ELR (cell line): ENCODE data around the gene ATXN7.

Experiments used
- DNase-seq: peaks from one replicate; pipeline ENCODE4 v3.0.0-alpha.2; 2015; ENCODE audit warnings: low read depth

Gene ATXN7

DNA sequence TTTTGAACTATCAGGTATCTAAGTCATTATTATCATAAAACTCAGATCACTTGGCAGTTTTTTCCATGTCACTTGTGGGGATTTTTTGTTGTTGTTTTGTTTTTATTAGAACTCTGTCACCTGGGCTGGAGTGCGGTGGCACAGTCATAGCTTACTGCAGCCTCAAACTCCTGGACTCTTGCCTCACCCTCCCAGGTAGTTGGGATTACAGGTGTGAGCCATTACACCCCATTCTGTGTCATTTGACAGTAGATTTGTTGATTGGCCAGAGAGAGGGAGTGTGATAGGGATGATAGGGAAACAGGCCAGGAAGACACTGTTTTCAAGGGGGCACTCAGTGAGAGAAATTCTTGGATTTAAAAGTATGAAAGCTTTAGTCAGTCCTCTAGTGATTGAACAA, 103.2 kb downstream of the ATXN7 start:
- DNase-seq: no peak

DNA sequence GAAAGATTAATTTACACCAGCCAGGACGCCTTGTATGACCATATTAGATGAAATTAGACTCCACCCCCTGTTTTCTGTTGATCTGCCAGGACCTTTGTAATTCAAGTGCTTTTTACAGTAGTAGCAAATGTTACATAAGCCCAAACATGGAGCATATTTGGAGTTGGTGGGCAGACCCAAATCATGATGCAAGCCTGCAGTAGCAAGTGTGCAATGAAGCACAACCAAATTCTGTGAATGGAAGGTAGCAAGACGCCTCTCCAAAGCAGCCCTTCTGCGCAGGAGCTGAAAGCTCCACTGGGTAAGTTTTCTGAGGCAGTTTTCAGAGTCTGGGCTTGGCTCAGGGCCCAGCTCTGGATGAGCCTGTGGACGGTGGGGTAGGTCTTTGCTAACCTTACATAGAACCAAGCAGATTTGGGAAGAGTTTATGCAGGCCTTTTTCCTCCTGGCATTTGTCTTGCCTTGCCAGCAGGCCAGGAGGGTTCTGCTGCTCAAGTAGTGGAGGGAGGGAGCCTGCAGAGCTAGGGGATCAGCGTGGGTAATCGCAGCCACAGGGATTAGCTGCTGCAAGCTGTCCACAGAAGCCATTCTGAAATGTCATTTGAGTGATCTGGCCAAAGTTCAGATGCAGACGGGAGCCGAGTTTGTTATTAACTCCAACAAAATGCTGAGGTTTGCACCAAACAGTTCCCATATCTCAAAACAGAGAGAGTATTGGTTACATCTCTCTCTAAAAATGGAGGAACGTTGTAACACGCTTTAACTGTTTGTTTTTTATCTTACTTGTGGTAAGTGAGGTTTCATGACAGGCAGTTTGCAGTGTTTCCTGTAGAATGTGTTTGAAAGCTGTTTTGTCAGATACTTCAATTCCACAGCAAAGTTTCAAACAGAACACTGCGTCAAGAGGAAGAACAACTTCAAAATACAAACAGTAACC, 104.3 kb downstream of the ATXN7 start:
- peak; percentile 37 for DNase-seq

DNA sequence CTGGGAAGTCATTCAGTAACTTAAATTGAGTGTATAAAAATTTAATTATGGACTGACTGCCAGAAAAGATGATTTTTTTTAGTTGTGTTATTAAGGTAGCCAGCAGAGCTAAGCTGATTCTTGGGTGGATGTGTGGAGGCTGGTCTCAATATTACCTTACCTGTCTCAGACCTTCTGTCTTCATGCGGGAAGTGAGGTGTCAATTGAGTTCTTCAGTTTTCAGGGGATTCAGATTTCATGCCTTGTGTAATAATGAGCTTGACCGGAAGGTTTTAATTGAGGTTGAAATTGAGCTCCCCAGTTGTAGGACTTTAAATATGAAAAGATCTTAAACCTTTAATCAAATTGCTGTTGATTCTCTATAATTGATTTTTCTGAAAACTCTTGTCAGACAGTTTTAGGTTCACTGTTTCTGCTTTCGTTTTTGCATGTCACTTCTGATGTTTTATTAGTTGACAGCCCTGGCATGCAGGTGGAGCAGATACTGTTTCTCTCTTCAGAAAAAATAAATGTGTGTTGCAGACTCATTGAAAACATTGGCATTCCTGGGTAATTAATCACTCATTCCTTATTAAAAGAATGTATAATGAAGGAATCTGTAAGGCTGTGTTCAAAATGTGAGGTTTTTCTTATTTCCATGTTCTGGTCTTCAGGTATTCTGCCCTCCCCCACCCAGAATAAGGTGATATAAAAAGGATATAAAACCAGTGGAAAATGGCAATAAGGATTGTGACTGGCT, 105.1 kb downstream of the ATXN7 start:
- DNase-seq: peak; percentile 66

DNA sequence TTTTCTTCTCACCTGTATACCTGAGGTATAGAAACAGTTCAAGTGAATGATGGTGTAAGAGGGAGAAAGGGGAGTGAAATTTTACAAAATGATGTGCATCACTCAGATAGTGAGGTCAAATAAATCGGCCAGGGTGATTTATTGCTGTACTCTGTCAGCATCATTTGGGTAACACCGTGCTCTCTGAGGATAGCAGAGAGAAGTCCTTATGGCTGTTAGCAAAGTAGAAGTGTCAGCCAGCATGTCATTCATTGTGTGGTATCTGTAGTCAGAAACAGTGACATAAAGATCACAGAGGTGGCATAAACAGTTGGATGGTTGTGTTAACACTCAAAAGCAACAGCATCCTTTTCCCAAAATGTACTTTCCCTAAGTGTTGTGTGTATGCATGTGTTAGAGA, 106.2 kb downstream of the ATXN7 start:
- no peak for DNase-seq

DNA sequence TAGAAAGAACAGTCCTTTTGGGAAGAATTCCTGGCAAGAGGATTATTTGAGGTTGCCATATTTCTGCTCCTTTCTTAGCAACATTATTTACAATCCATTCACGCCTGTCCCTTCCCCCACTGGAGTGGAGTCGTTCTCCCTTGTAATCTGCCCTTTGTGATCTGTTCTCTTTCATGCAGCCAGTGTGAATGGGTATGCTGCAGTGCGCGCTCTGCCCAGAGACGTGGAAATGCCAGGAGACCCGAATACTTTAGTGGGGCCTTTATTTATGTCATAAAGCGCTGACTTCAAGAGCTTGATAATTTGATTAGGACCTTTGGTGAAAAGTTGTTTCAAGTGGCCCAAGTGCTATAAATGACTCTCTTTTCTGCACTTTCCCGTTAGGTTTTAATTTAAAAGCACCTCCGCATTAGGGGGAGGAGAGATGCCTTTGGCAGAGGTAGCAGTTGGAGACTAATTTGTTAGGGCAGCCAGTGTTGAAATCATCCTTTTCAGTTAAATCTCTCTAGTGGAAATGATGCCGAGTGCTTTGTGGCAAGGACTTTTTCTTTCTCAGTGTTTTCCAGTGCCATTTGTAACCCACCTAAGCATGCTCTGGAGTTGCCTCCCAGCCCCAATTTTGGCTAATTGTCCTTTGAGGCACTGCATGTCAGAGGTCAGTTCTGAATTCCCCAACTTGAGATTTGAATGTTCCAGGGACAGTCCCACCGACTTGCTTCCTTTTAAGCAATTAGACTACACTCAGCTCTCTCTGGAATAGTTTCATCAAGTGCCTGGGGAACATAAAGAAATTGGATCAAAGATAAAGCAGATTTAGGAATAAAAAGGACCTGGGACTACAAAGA, 107.2 kb downstream of the ATXN7 start:
- DNase-seq: no peak

DNA sequence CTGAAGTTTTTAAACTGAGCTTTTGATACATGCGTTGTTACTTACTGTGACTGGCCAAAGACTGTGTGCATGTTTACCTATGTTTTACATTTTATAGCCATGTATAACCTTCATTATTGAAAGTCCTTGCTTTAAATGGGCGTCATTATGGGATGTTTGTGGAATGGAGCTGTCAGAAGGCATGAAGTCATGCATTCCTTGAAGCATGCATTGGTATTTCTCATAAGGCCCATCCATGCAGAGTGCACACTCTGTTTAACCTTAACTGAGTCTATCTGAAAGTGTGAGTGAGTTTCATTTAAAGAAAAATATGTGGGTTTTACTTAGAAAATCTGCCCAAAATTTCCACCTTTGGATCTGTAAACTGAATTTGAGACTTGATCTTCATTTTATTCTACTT, 108.5 kb downstream of the ATXN7 start:
- DNase-seq: peak; percentile 69

DNA sequence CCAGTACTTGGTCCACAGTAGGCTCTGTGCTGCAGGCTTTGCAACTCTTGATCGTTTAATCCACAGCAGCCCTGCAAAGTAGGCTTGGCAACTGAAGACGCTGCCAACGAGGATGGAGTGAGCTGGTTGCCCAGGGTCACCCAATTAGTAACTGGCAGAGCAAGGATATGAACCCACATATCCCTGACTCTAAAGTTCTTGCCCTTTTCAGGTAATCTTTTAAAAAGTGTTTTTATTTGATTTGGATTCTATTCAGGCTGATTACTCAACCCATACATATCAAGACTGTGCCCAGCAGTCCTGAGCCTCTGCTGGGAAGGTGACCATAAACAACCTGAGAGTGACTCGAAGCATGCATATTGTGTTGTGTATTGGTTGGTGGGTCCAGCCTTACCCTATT, 109.3 kb downstream of the ATXN7 start:
- DNase-seq: no peak

DNA sequence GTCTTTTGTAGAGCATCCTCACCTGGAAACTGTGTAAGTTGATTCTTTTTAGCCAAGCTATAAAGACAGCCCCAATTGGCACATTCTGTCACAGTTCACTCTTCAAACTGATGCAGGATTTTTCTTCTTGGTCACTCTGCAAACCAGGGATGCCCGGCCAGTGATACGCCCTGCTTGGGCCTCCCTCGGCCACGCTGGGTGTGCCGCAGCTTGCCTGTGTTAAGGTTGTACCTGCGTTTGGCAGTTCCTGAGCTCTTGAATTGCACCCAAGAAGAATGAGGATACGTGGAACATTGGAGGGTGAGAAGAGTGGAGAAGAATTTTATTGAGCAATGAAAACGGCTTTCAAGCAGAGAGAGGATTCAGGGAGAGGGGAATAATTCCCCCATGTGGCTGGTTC, 109.7 kb downstream of the ATXN7 start:
- DNase-seq: no peak

DNA sequence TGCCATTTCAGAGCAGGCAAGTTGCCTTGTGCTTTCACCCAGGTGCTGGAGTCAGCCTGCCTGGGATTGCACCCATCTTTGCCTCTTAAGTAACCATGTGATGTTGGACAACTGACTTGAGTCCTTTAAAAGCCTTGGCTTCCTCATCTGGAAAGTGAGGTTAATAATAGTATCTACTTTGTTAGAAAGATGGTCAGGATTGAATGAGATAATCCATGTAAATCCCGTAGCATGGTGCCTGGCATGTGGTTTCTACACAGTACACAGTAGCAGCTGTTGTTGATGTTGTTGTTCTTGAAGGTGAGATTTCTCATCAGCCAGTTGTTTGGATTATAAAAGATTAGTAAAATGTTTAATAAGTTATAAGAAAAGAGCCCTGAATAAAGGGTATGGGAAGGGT, 110.8 kb downstream of the ATXN7 start:
- DNase-seq: no peak

DNA sequence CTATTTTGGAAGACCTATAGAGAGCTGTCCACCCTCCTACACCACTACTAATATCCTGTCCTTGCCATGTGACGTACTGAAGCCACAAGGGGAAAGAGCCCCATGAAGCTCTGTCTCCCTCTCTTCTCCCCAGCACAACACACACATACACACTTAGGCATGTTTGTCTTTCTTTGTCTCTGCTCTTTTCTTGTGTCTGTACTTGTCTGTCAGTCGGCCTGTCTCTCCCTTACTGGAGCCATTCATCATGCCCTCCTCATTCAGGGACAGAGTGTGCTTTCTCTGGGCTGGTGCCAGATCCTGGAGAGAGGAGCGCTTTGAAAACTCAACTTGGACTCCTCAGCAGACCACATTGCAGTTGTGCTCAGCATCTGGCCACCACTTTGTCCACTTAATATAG, 112.1 kb downstream of the ATXN7 start:
- peak; percentile 60 for DNase-seq

DNA sequence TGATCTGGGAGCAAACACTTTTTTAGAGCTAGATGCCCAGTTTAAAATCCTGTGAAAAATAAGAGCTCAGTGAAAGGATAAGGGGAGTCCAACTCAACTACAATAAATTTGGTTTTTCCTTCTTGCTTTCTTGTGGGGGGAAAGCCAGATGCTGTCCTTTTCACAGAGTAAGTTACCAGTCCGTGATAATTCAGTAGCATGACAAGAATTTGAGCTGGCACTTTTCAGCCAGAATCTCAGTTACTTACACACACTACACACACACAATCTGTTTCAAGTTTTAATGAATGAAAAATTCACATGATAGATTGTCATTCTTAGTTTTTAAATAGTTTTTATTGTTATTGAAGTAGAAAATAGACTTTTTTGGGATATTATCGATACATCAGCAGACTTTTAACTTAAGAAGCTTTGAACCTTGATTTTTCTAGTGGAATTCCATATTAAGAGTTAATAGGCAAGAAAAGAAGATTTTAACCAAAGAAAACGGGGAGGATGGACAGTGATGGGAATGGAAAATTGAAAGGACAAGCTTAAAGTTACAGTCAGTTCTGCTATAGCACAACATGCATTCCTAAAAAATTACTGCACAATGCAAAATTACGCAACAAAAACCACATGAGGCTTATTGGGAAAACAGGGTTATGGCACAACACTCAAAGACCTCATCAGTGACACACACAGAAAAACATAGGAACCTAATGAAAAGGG, 112.6 kb downstream of the ATXN7 start:
- DNase-seq: peak; percentile 93

DNA sequence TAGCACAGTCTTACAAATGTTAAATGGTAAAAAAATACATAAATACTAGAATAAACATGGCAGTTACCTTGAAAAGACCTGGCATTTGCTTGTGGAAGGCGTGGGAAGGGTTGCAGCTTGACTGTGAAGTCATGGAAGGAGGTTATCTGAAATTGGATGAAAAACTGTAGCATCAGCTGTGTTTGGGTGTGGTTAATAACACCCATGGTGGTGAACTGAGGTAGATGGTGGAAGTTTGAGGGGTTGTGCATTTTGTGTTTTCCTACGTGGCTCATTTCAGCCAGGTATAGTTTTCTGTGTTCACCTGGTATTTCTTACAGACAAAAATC, 113.2 kb downstream of the ATXN7 start:
- no peak for DNase-seq

DNA sequence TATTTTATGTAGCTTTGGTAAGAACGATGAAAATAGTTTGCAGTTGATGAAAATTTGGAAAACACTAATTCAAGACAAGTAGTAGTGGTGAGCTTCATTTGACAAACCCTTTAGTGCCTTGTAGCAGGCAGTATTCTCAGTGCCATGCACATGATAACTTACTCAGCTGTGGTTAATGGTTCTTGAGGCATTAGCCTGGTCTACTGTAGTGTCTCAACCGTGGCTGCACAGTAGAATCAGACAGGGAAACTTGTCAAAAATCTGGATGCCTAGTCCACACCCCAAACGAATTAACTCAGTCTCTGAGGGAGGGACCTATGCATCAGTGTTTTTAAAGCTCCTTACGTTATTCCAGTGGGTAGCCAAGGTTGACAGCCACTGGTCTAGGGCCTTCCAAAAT, 114.2 kb downstream of the ATXN7 start:
- DNase-seq: no peak

DNA sequence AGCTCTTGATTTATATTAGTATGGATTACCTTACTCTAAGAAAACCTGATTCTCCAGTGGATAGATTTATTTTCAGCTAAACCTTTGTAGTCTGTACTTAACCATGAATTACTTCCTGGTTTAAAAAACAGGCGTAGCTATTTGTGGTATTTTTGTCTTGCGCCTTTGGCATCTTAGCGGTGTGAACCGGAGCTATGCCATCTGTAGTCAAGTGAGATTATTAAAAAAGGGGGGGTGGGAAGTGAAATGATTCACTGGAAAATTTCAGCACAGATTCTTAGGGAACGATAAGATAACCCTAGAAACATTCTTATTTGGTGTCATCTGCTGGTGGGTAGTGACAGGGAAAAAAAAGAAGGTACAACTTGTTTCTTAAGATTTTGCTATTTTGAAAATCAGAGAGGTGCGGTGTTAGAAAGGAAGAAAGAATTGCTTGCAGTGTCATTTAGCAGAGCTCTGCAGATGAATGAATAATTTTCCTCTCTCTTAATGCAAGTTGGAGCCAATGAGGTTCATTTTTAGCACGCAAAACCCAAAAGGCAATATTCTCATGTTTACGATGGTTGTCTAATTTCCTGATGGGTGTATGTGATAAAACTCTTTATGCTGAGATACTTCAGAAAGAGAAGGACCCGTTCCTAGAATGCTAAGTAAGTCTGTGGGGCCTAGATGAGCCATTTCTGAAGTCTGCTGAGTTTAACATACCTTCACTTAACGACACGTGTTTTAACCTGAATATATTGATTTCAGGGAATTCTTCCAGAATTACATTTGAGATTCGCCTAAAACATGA, 115.6 kb downstream of the ATXN7 start:
- no peak for DNase-seq

DNA sequence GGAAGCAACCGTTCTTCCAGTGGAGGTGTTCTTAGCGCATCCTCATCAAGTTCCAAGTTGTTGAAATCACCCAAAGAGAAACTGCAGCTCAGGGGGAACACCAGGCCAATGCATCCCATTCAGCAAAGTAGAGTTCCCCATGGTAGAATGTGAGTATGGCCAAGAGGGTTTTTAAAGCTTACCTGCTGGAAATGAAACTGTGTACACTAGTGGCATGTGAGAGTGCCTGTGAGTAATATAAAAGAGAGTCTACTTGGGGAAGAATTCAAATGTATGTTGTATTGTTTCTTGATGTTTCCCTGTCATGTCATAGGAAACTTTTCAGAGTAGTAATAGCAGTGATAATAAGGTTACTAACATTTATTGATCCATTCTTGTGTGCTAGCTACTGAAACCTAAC, 116.4 kb downstream of the ATXN7 start:
- DNase-seq: no peak

DNA sequence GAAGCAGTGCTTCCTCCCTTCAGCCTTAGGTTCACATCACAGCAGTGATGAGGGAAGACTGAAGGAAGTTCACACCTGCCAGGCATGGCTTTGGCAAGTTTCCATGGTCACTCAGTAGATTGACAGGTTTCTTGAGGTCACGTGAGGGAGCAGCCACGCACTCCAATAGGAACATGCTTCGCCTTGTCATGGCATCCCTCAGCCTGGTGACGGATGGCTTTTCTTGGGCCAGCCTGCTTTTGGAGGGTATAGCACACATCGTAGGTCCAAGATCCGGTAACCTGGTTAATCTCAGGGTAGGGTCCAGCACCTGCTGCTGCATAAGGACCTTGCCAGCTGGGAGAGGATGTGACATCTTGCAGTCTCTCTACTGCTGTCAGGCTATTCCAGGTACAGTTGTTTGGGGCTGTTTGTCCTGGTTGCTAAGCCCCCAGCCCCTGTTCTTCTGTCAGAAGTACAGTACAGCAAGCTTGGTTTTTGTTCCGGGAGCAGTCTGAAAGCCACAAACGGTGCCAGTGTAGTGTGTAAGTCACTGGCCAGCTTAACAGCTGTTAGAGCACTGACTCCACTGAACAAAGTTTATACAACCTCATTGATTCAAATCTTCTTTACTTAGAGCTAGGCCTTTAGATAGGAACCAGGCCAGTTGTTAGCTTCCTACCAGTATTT, 117.3 kb downstream of the ATXN7 start:
- DNase-seq: no peak

DNA sequence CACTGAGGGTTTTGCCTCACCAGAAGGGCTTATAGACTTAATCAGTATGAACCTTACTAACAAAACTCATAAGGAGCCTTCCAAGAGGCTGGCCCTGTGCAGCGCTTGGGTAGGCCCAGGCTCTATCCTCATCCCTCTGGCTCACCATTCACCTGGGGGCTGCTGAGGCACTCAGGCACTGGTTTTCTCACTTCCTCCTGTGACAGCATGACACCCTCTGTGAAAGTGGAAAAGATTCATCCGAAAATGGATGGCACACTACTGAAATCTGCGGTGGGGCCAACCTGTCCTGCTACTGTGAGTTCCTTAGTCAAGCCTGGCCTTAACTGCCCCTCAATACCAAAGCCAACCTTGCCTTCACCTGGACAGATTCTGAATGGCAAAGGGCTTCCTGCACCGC, 118.3 kb downstream of the ATXN7 start:
- no peak for DNase-seq

DNA sequence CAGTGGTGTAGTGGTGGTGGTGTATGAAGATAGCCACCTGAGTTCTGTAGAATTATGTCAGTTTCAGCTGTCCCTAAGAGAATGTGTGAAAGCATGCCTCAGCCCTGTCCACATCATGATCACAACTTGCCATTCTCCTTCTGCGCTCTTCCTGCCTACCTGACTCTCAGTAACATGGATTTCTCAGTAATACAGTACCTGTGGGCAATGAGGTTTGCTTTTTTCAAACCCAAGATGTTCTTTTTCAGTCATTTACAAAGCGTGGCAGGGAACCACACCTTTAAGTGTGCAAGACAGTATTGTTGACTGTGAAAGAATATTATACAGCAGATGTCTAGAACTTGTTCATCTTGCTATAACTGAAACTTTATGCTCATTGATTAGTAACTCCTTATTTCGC, 120.7 kb downstream of the ATXN7 start:
- DNase-seq: no peak

DNA sequence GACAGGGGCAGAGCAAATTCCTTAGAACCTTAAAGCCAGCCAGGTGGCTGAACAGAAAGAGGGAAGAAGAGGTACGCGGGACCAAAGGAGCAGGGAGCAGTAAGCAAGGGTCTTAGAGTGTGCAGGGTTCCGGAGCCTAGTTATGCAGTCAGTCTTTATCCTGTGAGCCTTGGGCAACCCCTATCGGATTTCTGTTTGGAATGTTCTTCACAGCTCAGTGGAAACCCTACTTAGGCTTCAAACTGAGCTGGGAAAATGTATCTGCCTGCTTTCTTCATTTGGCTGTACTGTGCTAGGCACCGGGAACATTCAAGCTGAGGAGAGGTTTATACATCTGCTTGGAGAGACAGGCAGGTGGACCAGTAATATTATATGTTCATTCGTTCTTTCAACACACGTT, 122.5 kb downstream of the ATXN7 start:
- no peak for DNase-seq

DNA sequence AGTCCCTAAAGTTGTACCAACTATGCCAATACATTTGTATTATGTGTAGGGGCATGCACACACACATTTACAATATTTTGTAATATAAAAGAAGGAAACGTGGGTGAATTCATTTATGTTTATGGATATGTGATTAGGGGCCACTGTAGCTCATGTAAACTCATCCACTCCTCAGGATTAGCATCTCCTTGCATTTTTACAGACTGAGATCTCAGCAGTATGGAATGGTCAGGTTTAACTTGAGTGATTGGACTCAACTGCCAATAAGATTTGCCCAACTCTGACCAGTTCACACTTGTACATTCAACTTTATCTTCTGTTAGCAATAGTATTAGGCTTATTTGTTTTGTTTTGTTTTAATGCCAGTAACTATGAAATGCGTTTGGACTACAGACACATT, 123.2 kb downstream of the ATXN7 start:
- DNase-seq: no peak

DNA sequence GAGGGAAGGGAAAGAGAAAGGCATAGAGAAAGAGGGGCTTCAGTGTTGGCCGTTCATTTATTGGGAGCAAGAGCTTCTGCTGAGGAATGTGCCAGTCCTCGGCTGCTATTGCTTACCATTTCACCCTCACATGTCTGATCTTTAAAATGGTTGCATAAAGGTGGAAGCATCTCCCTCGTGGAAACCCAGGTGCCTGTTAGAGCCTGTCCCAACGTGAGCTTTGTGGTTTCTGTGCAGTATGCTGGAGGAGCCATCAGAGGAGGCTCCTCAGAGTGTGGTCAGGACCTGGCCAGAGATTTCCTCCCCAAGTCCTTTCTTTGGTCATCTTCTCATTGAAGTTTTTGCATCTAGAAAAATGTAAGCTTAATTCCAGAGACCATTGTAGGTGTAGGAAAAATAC, 125.3 kb downstream of the ATXN7 start:
- DNase-seq: no peak
